Skeletal muscle tissue (tissue), 4 donors: ENCODE measurements around the gene ARHGAP6. TPM values are rescaled to one million over a fixed set of nuclear protein-coding genes. Genes with fewer than 3 reads are reported as not detected.

ENCODE experiments used
- H3K27ac ChIP-seq: one replicate; pipeline ENCODE4 v1.7.0; 2013; ENCODE audit warnings: mild to moderate bottlenecking, low read depth, low read length, inconsistent platforms
- H3K27me3 ChIP-seq, 3 donors: one replicate each; pipeline ENCODE4 v1.7.0; 2013; ENCODE audit warnings: low read length in 3 of 3; ENCODE audit not compliant: control insufficient read depth in 3 of 3, insufficient read depth in 3 of 3
- H3K36me3 ChIP-seq, 3 donors: one replicate each; pipeline ENCODE4 v1.7.0; 2013; ENCODE audit warnings: low read length in 3 of 3; ENCODE audit not compliant: control insufficient read depth in 3 of 3, insufficient read depth in 3 of 3
- H3K4me1 ChIP-seq, 3 donors: one replicate each; pipeline ENCODE4 v1.7.0; 2013; ENCODE audit warnings: low read length in 3 of 3, mild to moderate bottlenecking in 3 of 3; ENCODE audit not compliant: control insufficient read depth in 3 of 3, insufficient read depth in 3 of 3
- H3K4me3 ChIP-seq, 3 donors: one replicate each; pipeline ENCODE4 v1.7.0; 2013; ENCODE audit warnings: low read length in 3 of 3
- H3K9ac ChIP-seq, 3 donors: one replicate each; pipeline ENCODE4 v1.7.0; 2013; ENCODE audit warnings: low read length in 3 of 3, mild to moderate bottlenecking in 3 of 3, moderate library complexity in 2 of 3, low read depth in 1 of 3
- H3K9me3 ChIP-seq, 3 donors: one replicate each; pipeline ENCODE4 v1.7.0; 2013; ENCODE audit warnings: low read length in 3 of 3; ENCODE audit not compliant: control insufficient read depth in 3 of 3
- total RNA-seq: library from RNA; depleted of rRNA; stranded (reverse); fragments of >200 nt; gene quantifications from one replicate; pipeline ENCODE4 v1.2.3, GENCODE V29; 2014
- donor health status: Osteomylitis.

ARHGAP6 gene
- total RNA-seq, 1 donor from 2014 or later, result 8.4 TPM

DNA sequence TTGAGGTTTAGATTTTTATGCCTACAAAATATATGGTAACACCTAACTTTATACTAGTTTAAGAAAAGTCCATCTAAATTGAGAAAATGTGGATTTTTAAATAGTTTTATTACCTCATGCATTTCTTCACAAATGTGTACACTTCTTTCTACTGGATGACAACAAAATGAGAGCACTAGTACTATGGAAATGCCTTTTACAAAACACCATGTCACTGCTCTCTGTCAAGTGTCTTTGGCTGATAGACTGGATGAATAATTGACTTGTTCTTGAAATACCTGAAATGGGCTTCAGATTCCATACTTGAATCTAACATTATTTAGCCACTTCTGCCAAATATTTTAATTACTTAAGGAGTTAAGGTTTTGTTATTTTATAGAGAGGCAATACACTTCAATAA, 323.0 kb downstream of the ARHGAP6 start:
- no peaks in the 10 kb centered on the region for H3K27me3 ChIP-seq
- H3K9me3 ChIP-seq, result no peaks in the 10 kb centered on the region
- no peak overlapping the region for H3K9ac ChIP-seq
- H3K4me3 ChIP-seq, result no peak overlapping the region
- no peaks in the 10 kb centered on the region for H3K36me3 ChIP-seq
- H3K27ac ChIP-seq, result no peak overlapping the region
- peaks cover 0 to 7% (median 0%) of the 10 kb centered on the region in 3 donors for H3K4me1 ChIP-seq

DNA sequence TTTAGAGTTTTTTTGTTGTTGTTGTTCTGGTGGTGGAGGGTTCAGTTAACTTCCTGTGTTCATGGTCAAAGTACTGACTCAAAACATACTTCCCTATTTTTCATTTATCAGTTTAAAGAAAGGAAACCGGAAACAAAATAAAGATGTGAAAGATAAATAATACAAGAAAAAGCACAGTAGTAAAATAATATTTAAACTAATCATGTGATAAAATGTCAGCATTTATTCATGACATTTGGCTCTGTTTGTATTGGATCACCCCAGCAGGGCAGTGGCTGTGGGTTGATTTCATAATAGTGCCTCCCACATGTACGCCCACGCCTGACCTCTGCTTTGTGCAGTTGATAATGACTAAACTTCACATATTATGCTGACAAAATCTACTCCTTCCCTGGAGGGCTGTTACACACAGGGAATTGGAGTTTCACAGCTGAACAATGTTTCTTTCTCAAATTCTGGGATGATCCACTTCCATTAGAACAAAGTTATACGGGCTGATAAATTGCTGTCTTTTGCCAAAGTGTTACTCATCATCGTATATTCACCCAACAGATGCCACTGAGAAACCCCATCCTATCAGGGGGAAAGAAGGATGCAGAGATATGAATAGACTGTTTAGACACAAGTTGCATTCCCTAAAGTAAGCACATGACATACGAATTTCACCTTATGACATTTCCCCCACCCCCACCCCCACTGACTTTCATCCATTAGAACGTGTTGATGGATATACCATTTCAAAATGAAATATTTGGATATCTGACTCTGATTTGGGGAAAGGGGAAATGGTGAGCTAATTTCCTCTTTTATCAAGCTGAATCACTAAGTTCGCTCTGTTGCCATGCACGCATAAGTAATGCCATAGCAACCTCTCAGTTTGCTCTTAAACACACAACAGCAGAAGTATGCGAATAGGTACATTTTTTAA, 324.2 kb downstream of the ARHGAP6 start:
- Histone ChIP-seq H3K9me3 (no peaks in the 10 kb centered on the region), H3K9ac (no peak overlapping the region), H3K27ac (peak overlapping the region; percentile 72), H3K36me3 (no peaks in the 10 kb centered on the region), H3K4me1 (peaks cover 0 to 7% (median 0%) of the 10 kb centered on the region in 3 donors), H3K4me3 (peak overlapping the region in 1 of 3 donors; percentile 7), H3K27me3 (no peaks in the 10 kb centered on the region)

DNA sequence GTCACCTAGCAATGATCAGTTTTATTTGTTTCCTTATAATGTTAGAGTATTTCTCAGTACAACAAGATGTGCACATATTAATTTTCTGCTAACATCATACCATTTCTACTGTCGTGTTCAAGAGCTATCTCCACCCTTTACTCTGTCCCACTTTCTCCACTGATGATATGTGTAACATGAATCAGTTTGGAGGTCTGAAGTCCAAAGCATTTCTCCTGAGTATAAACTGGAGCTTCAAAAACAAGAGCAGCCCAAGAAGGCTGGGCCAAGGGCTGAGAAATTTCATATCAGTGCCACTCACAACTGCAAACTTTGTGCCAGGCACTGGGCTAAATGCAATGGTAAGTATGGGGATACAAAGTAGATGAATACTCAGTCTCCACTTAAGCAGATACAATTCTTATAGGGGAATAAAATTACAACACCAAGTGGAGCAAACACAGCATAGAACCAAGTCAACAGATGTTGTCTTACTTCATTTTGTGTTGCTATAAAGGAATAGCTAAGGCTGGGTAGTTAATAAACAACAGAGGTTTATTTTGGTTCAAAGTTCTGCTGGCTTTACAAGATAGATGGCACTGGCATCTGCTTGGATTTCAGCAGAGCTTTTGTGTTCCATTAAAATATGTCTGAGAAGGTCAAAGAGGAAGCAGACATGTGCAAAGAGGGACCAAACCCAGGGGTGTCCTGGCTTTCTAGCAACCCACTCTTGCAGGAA, 328.3 kb downstream of the ARHGAP6 start:
- Histone ChIP-seq H3K9ac (no peak overlapping the region), H3K4me1 (peaks cover 0 to 7% (median 0%) of the 10 kb centered on the region in 3 donors), H3K27me3 (no peaks in the 10 kb centered on the region), H3K36me3 (no peaks in the 10 kb centered on the region), H3K9me3 (no peaks in the 10 kb centered on the region), H3K27ac (no peak overlapping the region), H3K4me3 (no peak overlapping the region)

DNA sequence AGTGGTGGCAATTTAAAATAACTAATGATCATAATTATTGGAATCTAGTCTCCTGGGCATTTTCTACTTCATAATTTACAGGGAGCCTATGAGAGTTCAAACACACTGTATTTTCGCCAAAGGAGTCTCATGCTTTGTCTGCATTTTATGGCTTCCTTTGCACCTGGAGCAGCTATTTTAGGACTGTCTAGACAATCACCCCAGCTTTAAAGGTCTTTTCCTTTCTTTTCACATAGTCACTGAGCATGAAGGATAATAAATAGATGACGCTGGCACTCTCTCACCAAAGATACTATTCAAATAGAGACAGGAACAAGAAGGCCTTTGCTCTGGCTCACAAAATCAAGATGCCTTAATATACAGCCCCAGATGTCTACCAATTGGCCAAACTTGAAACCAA, 329.5 kb downstream of the ARHGAP6 start:
- no peaks in the 10 kb centered on the region for H3K27me3 ChIP-seq
- no peaks in the 10 kb centered on the region for H3K4me1 ChIP-seq
- H3K9ac ChIP-seq, result no peak overlapping the region
- no peaks in the 10 kb centered on the region for H3K36me3 ChIP-seq
- H3K9me3 ChIP-seq, result no peaks in the 10 kb centered on the region
- no peak overlapping the region for H3K27ac ChIP-seq
- no peak overlapping the region for H3K4me3 ChIP-seq

DNA sequence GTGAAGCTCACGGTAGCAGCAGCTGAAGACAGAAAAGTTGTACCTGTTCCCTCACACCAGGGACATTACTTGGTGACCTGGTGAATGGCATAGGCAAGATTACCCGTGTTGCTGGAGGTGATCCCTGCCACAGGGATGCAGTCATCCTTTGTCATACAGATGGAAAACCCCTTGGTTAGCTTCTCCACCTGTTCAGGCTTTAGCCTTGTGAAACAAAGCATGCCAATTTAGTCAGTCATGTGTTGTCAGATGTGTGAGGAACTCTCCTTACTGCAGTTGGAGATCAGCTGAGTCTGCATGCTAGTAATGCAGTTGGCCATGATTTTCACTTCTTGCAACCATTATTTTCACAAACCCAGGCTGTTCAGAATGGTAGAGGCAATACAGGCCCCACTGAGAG, 331.6 kb downstream of the ARHGAP6 start:
- H3K27me3 ChIP-seq, result no peaks in the 10 kb centered on the region
- H3K36me3 ChIP-seq, result no peaks in the 10 kb centered on the region
- H3K9ac ChIP-seq, result no peak overlapping the region
- H3K9me3 ChIP-seq, result no peaks in the 10 kb centered on the region
- no peaks in the 10 kb centered on the region for H3K4me1 ChIP-seq
- H3K4me3 ChIP-seq, result no peak overlapping the region
- H3K27ac ChIP-seq, result no peak overlapping the region

DNA sequence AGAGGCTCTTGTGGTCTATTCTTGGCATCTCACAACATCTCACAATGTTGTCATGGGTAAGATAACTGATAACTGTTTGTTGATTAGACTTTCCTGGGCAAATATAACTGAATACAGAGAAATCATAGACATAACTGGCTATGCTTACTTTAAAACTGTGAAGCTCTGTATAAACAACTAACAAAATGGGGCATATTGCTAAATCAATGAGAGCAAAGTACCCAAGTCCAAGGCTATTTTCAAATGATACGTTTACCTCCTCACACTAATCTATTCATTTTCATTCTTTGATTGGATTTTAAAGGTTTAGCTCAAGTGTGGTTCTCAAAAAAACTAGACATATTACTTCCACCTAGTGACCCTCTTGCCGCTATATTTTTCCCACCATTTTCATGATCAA, 333.9 kb downstream of the ARHGAP6 start:
- no peaks in the 10 kb centered on the region for H3K4me1 ChIP-seq
- H3K4me3 ChIP-seq, result no peak overlapping the region
- H3K27ac ChIP-seq, result no peak overlapping the region
- no peaks in the 10 kb centered on the region for H3K36me3 ChIP-seq
- no peaks in the 10 kb centered on the region for H3K9me3 ChIP-seq
- H3K27me3 ChIP-seq, result no peaks in the 10 kb centered on the region
- H3K9ac ChIP-seq, result no peak overlapping the region

DNA sequence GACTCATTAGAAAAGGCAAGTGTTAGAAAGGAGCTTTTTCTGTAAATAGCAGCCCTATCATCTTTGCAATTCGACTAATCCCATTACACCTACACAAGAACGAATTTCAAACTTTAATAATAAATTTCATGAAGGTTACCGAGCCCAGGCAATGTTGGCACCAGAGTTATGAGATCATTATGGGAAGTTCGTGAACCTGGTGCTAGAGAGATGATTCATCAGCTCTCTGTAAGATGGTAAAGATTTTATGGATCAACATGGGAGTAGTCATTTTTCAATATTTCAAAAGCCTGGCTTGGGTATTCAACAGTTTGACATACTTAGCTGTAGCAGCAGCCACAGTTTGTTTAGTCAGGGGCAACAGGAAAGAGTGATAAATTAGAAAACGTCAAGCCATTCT, 336.7 kb downstream of the ARHGAP6 start:
- no peaks in the 10 kb centered on the region for H3K36me3 ChIP-seq
- H3K4me1 ChIP-seq, result no peaks in the 10 kb centered on the region
- H3K4me3 ChIP-seq, result no peak overlapping the region
- no peaks in the 10 kb centered on the region for H3K27me3 ChIP-seq
- no peak overlapping the region for H3K9ac ChIP-seq
- no peak overlapping the region for H3K27ac ChIP-seq
- H3K9me3 ChIP-seq, result peaks cover 0 to 3% (median 0%) of the 10 kb centered on the region in 3 donors

DNA sequence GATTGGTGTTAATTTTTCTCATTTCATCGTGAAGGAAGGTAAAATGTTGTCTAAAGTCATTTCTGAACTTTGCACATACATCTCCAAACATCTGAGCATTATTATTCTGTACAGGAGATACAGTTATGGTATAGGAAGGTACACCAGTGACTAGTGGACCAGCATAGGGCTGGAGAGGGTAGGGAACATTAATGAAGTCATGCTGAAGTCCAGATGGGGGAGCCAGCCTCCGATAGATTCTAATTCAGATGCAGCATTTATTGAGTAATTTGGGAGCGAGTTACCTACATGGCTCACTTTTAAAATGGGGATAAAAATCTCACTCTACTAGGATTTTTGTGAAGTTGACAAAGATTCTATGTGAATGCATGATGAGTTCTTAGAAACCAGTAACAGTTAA, 337.6 kb downstream of the ARHGAP6 start:
- Histone ChIP-seq H3K36me3 (no peaks in the 10 kb centered on the region), H3K9me3 (peaks cover 0 to 4% (median 0%) of the 10 kb centered on the region in 3 donors), H3K27me3 (no peaks in the 10 kb centered on the region), H3K4me3 (no peak overlapping the region), H3K9ac (no peak overlapping the region), H3K4me1 (no peaks in the 10 kb centered on the region), H3K27ac (no peak overlapping the region)

DNA sequence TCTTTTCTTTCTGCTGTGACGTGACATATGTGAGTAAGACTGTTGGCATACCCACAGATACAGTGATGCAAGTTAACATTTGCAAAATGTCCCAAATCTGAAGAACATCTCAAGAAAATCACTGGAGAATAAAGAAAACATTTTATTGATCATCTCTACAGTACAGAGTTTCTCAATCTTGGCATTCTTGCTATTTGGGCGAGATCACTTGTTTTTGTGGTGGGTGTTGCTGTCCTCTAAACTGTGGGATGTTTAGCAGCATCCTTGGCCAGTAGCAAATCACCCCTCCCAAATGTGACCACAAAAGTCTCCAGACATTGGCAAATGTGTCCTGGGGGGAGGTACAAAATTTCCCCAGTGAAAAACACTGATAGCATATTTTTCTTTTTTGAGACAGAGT, 343.7 kb downstream of the ARHGAP6 start:
- H3K9me3 ChIP-seq, result peaks cover 0 to 4% (median 0%) of the 10 kb centered on the region in 3 donors

More for the DNA sequence above, 343.7 kb downstream of the ARHGAP6 start:
- no peak overlapping the region for H3K4me3 ChIP-seq
- H3K4me1 ChIP-seq, result no peaks in the 10 kb centered on the region
- no peaks in the 10 kb centered on the region for H3K36me3 ChIP-seq
- H3K27ac ChIP-seq, result no peak overlapping the region
- H3K9ac ChIP-seq, result no peak overlapping the region
- H3K27me3 ChIP-seq, result no peaks in the 10 kb centered on the region
